ENCODE results near the gene RANBP3L. TPM values are rescaled to one million over a fixed set of nuclear protein-coding genes. Genes with fewer than 3 reads are reported as not detected.
"Not testable (repeated sequence)": the region's sequence is repeated elsewhere in the genome, so short reads cannot be mapped to it uniquely, and the experiment has no call there.

The RANBP3L gene
- total RNA-seq = 3.9 TPM

DNA sequence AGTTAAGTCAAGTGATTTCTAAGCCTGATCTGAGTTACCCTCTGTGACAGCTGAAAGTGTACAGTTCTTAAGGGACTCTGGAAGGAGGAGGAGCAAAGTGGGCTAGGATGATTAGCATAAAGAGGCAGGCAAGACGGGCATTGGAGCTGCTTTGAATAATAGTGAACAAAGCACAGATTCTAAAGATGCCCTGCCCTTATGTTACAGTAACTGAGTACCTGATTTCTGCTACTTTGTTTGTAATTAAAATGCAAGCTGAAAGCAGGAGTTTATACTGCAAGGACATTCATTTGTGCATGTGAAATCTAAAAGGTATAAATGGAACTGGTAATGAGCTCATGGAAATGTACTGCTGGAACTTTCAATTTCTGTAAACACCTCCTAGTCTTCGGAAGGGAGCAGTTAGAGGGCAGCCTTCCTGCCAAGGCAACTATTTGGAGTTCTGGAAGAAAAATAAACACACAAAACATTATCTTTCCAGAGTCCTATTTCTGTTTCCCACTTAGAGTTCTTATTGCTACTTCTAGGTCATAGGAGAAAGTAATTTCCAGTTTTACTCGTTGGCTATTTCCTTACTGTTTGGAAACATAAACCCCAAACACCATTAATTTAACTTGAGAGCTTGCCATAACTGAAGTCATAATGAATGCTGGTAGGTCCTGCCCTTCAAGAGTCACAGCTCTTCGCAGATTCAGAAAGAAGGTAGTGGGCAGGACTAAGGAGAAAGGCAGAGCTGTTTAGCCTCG, at the start of gene RANBP3L:
Gene RANBP3L (minus strand): TSS at position 45 of the 746 bp plus-strand sequence. CDS start 486 bp downstream, outside the sequence.
- DNase-seq (ENCODE audit: low spot score) = peak; percentile 13

DNA sequence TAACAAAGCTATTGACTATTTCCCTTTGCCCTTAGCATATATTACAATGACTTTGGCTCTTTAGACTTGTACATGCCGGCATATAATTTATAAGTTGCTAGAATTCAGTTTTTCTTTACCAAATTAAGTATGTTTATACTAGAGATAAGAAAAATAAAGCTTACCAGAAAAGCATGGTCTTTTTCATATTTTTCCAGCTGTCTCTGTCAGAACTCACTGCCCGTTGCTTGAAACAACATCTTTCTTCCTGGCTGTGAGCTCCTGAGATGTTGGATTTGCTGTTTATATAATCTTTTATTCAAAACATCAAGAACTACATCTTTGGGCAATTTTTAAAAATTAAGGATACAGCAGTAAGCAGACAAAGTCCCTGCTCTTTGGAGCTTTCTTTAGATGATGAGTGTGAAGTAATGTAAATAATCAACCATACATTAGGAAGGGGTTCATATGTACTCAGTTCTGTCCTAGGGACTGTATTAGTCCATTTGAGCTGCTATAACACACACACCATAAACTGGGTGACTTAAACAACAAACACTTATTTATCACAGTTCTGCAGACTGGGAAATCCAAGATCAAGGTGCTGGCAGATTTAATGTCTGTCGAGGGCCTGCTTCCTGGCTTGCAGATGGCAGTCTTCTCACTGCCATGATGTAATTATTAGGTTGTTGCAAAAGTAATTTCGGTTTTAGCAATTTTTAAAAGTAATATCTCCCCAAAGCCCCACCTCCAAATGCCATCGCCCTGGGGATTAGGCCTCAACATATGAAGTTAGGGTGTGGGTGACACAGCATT, 45.4 kb upstream of the RANBP3L start:
- DNase-seq (ENCODE audit: low spot score) = no peak

GRCh38 chr5:36344899-36345298, 43.2 kb upstream of the RANBP3L start:
- no peak for DNase-seq (ENCODE audit: low spot score)

DNA sequence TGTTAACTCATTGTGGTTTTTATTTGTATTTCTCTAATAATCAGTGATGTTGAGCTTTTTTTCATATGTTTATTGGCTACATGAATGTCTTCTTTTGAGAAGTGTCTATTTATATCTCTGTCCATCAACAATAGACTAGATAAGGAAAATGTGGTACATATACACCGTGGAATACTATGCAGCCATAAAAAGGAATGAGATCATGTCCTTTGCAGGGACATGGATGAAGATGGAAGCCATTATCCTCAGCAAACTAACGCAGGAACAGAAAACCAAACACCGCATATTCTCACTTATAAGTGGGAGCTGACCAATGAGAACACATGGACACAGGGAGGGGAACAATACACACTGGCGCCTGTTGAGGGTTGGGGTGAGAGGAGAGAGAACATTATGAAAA, 40.0 kb upstream of the RANBP3L start:
- not testable (repeated sequence) for DNase-seq (ENCODE audit: low spot score)

GRCh38 chr5:36337597-36337996, 35.9 kb upstream of the RANBP3L start:
- no peak for DNase-seq (ENCODE audit: low spot score)

DNA sequence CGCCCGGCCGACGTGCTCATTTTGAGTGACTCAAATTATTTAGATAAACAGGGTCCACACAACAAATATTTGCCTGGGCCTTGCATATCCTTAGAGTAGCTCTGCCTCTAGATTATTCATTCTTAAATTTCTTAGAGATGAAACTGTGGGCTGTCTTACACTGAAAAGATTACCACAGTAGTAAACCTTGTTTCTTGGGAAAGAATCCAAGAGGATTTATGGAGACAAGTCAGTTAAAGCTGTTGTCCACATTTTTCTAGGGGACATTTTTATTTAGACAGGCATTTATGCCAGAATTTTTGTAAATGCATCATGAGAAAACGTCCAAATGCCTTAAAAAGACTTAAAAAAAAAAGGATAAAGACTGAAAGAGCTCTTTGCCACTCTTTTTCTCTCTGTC, 32.6 kb upstream of the RANBP3L start:
- DNase-seq (ENCODE audit: low spot score) = no peak

- DNase-seq (ENCODE audit: low spot score) = not testable (repeated sequence)
Measured at GRCh38 chr5:36332720-36333119, 31.0 kb upstream of the RANBP3L start.

- no peak for DNase-seq (ENCODE audit: low spot score)
Measured at GRCh38 chr5:36325196-36325595, 23.5 kb upstream of the RANBP3L start.

DNA sequence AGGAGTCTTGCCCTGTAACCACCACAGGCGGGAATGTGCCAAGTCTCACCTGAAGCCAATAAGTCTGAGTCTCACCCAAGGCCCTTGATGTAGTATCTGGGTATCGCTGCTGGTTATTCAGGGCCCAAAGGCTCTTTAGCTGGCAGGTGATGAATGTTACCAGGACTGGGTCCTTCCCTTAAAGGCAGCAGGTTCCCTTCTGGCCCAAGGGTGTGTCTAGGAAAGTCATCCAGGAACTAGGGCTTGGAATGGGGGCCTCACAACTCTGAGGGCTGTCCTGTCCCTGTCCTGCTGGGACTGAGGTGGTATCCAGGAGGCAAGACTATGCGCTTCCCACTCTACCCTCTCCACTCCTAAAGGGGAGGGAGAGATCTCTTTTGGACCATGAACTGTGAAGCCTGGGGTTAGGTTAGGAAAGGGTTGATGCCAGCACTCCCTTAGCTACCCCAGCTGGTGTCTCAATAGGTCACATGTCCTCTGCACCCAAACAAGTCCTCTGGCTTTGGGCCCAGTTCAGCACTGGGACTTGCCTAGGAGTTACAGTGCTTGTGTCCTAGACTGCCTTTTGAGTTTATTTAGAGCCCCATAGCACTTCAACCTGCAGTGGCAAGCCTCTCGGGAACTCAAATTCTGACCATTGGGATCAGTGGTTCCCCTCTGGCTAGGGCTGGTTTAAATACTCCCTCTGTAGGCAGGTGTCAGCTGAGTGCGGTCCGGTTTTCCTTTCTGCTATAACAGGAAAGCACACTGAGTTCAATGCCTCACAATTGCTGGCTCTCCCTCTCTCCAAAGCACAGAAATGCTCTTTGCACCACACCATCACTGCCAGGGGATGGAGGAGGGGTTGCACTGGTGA, 22.5 kb upstream of the RANBP3L start:
- DNase-seq (ENCODE audit: low spot score) = no peak

GRCh38 chr5:36312953-36313672, 11.4 kb upstream of the RANBP3L start:
- DNase-seq (ENCODE audit: low spot score) = no peak

- DNase-seq (ENCODE audit: low spot score) = no peak
Measured at GRCh38 chr5:36311956-36312355, 10.3 kb upstream of the RANBP3L start.

DNA sequence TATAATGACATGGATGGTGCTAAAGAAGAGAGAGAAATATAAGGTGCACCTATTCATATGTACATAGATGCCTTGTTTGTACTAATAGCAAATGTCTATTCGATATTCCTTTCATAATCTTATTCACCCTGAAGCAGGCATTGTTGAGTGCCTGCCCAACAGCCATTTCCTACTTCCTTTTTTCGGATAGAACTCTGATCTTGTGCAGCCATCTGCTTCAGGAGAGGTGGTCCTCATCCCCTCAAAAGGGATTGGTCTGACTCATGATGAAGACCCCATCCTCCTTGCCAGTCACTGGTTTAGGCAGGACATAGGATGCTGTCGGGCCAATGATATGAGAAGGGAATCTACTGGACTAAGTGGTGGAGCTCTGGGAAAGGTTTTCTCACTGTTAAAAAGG, 8.4 kb upstream of the RANBP3L start:
- no peak for DNase-seq (ENCODE audit: low spot score)

DNA sequence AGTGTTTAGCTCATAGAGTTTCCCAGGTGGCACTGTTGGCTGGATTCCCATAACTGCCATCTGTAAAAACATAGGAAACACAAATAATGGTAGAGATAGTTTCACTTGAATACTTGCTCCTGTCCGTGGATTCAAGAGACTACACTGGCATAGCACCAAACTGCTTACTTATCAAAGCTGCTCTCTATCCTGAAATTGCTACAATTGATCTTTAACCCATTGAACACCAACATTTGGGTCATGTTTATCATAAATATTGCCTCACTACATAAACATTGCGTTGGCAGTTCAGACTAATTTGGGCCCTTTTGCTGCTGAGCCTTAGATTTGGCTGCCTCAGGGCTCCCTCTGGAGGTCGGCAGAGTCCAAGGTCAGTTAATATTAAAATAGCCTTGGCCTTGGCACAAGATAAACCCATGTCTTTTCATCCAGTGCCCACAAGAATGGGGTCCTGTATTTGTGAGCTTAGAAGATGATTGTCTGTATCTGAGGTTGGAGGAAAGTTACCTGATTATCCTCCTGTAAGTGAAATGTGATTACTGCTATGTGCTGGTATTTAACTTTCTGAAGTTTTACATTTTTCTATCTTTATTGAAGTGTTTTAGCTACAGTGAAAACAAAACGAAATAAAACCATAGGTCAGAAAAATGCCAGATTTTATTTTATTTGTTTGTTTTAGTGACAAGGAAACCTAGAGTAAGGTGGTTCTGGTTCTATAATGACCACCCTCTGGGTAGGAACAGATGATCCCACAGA, 4.0 kb upstream of the RANBP3L start:
- DNase-seq (ENCODE audit: low spot score) = peak; percentile 35

DNA sequence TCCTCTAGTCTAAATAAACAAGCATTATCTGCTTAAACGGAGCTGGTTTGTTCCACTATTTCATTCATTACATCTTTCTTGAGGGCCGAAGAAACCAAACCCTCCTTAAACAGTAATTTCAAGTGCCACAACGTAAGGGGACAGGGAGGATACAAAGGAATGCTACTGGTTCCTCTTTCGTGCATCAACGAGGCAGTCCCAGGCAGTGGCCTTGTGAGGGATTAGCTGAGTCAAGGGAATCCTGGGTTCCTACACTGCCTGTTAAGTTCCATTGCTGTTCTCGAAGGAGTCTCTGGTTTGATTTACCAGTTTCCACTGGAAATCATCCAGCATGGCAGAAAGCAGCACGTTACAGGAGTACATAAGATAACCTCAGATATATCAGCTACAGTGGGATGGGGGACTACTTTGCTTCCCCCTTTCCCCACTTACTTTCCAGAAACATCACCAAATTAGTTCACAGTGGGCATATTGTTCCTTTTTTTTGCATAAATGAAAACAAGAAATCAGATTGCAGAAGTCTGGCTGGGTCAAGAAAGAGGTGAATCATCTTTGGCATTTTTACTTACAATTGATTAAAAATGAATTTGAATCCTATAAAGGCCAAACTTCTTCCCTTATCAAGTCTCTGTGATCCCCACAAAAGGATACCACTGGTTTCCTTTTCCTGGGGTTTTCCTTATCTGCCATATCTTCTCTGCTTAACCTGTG, 2.5 kb upstream of the RANBP3L start:
- DNase-seq (ENCODE audit: low spot score) = no peak

- no peak for DNase-seq (ENCODE audit: low spot score)
Measured at GRCh38 chr5:36300927-36301540, 668 bp downstream of the RANBP3L start.

GRCh38 chr5:36300191-36300926, 1.3 kb downstream of the RANBP3L start:
- no peak for DNase-seq (ENCODE audit: low spot score)

DNA sequence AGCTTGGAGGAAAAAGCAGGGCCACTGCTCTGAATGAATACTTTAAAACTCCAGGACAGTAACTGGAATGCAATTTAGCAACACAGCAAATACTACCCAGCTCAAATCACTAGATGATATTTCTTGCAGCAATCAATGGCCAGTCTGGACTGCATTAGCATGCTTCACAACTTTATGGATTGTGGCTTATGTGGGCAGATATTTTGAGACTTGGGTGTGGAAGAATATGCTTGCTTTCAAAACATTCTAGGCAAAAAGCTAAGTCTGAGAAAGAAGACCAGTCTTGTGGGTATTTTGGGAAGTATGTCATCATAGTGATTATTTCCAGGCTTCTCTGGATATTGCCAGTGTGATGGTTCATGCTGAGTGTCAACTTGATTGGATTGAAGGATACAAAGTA, 3.1 kb downstream of the RANBP3L start:
- no peak for DNase-seq (ENCODE audit: low spot score)

DNA sequence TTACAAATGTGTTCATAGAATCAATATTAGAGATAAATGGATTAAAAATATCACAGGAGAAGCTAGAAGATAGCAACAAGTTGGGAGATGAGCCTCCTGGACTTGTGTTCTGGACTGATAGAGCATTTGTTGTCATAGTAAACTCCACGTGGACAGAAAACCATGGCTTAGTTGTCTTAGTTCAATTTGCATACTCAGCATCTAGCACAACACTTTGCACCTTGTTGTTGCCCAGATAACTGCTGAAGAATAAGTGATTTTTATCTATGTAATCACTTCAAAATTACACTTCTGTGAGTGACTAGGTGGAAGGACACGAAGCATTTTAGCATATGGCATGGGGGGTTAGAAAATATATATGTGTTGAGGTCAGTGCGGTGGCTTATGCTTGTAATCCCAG, 4.0 kb downstream of the RANBP3L start:
- DNase-seq (ENCODE audit: low spot score) = no peak
